OCI-LY1 (cell line): Measurements from ENCODE around the gene RELCH.

Experiments
- EZH2 ChIP-seq: fragments of 200-600 bp; sonication (generic), shearing (Covaris generic); IDR thresholded peaks from 2 replicates; pipeline ENCODE4 v1.8.0; 2017; ENCODE audit warnings: borderline replicate concordance, mixed run types, mild to moderate bottlenecking, antibody characterized with exemption, low read length, moderate library complexity, mixed read lengths
- TF ChIP-seq, protein P1 (sequence below): fragments of 200-600 bp; sonication (generic), shearing (Covaris generic); IDR thresholded peaks from 2 replicates; pipeline ENCODE4 v1.5.1; 2017; ENCODE audit warnings: mild to moderate bottlenecking, antibody characterized with exemption, low read length, moderate library complexity, mixed read lengths

DNA sequence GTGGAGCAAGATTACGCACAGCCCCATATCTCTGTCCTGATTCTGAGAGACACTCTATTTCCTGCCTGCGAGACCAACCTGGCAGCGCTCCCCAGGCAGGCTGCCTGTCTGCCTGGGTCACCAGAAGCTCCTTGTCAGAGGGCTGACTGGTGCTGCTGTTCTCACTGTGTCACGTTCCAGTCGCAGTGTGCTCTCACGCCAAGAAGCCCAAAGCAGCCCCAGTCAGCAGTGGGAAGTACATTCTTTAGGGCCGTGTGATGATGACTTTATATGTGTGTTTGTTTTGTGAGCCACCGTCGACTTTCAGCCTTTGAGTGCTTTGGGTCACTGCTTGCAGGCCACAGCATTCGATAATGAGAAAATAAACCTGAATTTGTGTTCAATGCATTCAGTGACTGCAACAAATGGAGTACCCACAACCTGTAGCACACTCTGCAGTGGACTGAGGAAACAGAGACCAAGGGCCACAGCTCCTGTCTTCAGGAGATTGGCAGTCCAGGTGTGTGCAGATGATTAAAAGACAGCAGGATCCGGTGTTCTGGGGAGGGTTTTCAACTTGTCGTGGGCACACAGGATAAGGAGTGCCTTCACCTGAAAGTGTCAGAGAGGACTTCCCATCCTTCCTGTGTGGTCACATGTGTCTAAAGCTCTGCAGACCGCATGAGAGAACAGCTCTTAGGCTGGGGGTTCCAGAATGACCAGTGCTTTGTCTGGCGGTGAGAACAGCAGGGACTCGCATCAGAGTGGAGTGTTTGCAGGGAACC, 142.8 kb downstream of the RELCH start:
- TF ChIP-seq, protein P1, sequence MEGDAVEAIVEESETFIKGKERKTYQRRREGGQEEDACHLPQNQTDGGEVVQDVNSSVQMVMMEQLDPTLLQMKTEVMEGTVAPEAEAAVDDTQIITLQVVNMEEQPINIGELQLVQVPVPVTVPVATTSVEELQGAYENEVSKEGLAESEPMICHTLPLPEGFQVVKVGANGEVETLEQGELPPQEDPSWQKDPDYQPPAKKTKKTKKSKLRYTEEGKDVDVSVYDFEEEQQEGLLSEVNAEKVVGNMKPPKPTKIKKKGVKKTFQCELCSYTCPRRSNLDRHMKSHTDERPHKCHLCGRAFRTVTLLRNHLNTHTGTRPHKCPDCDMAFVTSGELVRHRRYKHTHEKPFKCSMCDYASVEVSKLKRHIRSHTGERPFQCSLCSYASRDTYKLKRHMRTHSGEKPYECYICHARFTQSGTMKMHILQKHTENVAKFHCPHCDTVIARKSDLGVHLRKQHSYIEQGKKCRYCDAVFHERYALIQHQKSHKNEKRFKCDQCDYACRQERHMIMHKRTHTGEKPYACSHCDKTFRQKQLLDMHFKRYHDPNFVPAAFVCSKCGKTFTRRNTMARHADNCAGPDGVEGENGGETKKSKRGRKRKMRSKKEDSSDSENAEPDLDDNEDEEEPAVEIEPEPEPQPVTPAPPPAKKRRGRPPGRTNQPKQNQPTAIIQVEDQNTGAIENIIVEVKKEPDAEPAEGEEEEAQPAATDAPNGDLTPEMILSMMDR = no peak
- no peak for TF ChIP-seq EZH2
